A673 (cell line): ENCODE measurements around the gene NACAD. TPM values are rescaled to one million over a fixed set of nuclear protein-coding genes. Genes with fewer than 3 reads are reported as not detected.

Experiments used
- BruUV-seq: library from RNA; stranded (reverse); fragments of 400-500 nt; replicated peaks from 2 replicates; lab custom pipeline; 2021; lab: Mats Ljungman, UMichigan
- CTCF ChIA-PET: fragments of 300-600 bp; sonication (Branson Sonifier 250); formaldehyde crosslinking; loops from one replicate; lab custom pipeline; 2022; ENCODE audit warnings: antibody characterized with exemption; lab: Charles Lee
- POLR2A ChIA-PET: fragments of 300-600 bp; sonication (Branson Sonifier 250); formaldehyde crosslinking; loops from one replicate; lab custom pipeline; 2022; ENCODE audit warnings: antibody characterized with exemption; ENCODE audit not compliant: low non-redundant PET; lab: Charles Lee
- DNase-seq: peaks from one replicate; pipeline ENCODE4 v3.0.0-alpha.2; 2015; ENCODE audit warnings: low spot score
- H3K27ac ChIP-seq: fragments of 200-600 bp; sonication (generic); 2 replicates; pipeline ENCODE4 v1.5.1; 2016; ENCODE audit warnings: mixed run types, low read depth, mild to moderate bottlenecking, mixed read lengths, antibody characterized with exemption, low read length; ENCODE audit not compliant: poor library complexity, severe bottlenecking
- H3K27me3 ChIP-seq: fragments of 200-600 bp; sonication (generic); replicated peaks from 2 replicates; pipeline ENCODE4 v1.6.1; 2017; ENCODE audit warnings: mixed run types, low read depth, mild to moderate bottlenecking, mixed read lengths, antibody characterized with exemption, low read length; ENCODE audit not compliant: insufficient read depth, poor library complexity
- H3K36me3 ChIP-seq: fragments of 200-600 bp; sonication (generic); 2 replicates; pipeline ENCODE4 v1.6.1; 2016; ENCODE audit warnings: mixed run types, mild to moderate bottlenecking, mixed read lengths, antibody characterized with exemption, low read length; ENCODE audit not compliant: insufficient read depth, poor library complexity, severe bottlenecking
- H3K4me1 ChIP-seq: fragments of 200-600 bp; sonication (generic); 2 replicates; pipeline ENCODE4 v1.6.1; 2017; ENCODE audit warnings: mixed run types, mild to moderate bottlenecking, mixed read lengths, antibody characterized with exemption, low read length; ENCODE audit not compliant: insufficient read depth, poor library complexity, severe bottlenecking
- H3K4me3 ChIP-seq: fragments of 200-600 bp; sonication (generic); 2 replicates; pipeline ENCODE4 v1.5.1; 2016; ENCODE audit warnings: low read depth, mixed run types, mild to moderate bottlenecking, mixed read lengths, low read length; ENCODE audit not compliant: poor library complexity, severe bottlenecking
- H3K9me3 ChIP-seq: fragments of 200-600 bp; sonication (generic); 2 replicates; pipeline ENCODE4 v1.6.1; 2016; ENCODE audit warnings: mixed run types, low read depth, mild to moderate bottlenecking, mixed read lengths, antibody characterized with exemption, low read length; ENCODE audit not compliant: poor library complexity, severe bottlenecking
- CTCF ChIP-seq: fragments of 300-800, 200-600 bp; sonication (generic); conservative IDR thresholded peaks from 2 replicates; pipeline ENCODE4 v1.5.1; 2017; ENCODE audit warnings: low read depth, mild to moderate bottlenecking, antibody characterized with exemption, low read length, moderate library complexity, mixed read lengths
- EZH2 ChIP-seq: fragments of 200-600 bp; sonication (generic); IDR thresholded peaks from 2 replicates; pipeline ENCODE4 v1.6.1; 2017; ENCODE audit warnings: borderline replicate concordance, low read depth, mild to moderate bottlenecking, mixed read lengths, antibody characterized with exemption, low read length; ENCODE audit not compliant: poor library complexity, severe bottlenecking
- intact Hi-C: fragments of 100-400 bp; cut with micrococcal nuclease; formaldehyde crosslinking; loops from one replicate; pipeline ENCODE4 v1.10.0; 2022; ENCODE audit not compliant: unreplicated experiment
- total RNA-seq: library from RNA; stranded (reverse); gene quantifications from 2 replicates; pipeline ENCODE4 v1.2.3, GENCODE V29; 2021

NACAD gene
- total RNA-seq, 1 experiment from 2014 or later = 1.1 TPM

GRCh38 chr7:45131891-45132290 lies 43.1 kb upstream of the NACAD start:
- ChIA-PET POLR2A (no interaction called here), CTCF (no interaction called here)
- Histone ChIP-seq H3K4me1 (no peaks in the 10 kb centered on the region), H3K4me3 (no peak overlapping the region), H3K9me3 (no peaks in the 10 kb centered on the region), H3K27ac (no peak overlapping the region), H3K27me3 (no peaks in the 10 kb centered on the region), H3K36me3 (no peaks in the 10 kb centered on the region)
- intact Hi-C loops = loop anchor here (10.0 kb wide), 2 partner anchors 647 to 887 kb away; no protein-coding TSS in a partner anchor
- BruUV-seq = no TSS peak
- TF ChIP-seq CTCF (no peak), EZH2 (no peak)
- DNase-seq = no peak

- DNase-seq = no peak
- Histone ChIP-seq H3K4me1 (no peaks in the 10 kb centered on the region), H3K36me3 (no peaks in the 10 kb centered on the region), H3K27me3 (no peaks in the 10 kb centered on the region), H3K9me3 (no peaks in the 10 kb centered on the region), H3K27ac (no peak overlapping the region), H3K4me3 (no peak overlapping the region)
- intact Hi-C loops = loop anchor here (10.0 kb wide), 2 partner anchors 646 to 886 kb away; no protein-coding TSS in a partner anchor
- TF ChIP-seq EZH2 (no peak), CTCF (no peak)
- CTCF ChIA-PET = no interaction called here
- BruUV-seq = no TSS peak
- POLR2A ChIA-PET = no interaction called here
Measured at GRCh38 chr7:45130910-45131309, 42.1 kb upstream of the NACAD start.

- ChIA-PET CTCF (no interaction called here), POLR2A (no interaction called here)
- intact Hi-C loops = loop anchor here (10.0 kb wide), 2 partner anchors 645 to 885 kb away; no protein-coding TSS in a partner anchor
- Histone ChIP-seq H3K4me3 (no peak overlapping the region), H3K4me1 (no peaks in the 10 kb centered on the region), H3K27ac (no peak overlapping the region), H3K36me3 (no peaks in the 10 kb centered on the region), H3K27me3 (no peaks in the 10 kb centered on the region), H3K9me3 (no peaks in the 10 kb centered on the region)
- DNase-seq = no peak
- no TSS peak for BruUV-seq
- TF ChIP-seq CTCF (no peak), EZH2 (no peak)
Measured at GRCh38 chr7:45129906-45130305, 41.1 kb upstream of the NACAD start.
